Erythroblast (primary cell): ENCODE data around the gene EPHB2.

ENCODE experiments used
- GATA1 ChIP-seq: IDR thresholded peaks from 2 replicates; pipeline ENCODE4 v1.6.1; 2011; ENCODE audit warnings: low read depth, mild to moderate bottlenecking, control low read depth, low read length, moderate library complexity
- POLR2A ChIP-seq: IDR thresholded peaks from 2 replicates; pipeline ENCODE4 v1.6.1; 2011; ENCODE audit warnings: mild to moderate bottlenecking, low read length

DNA sequence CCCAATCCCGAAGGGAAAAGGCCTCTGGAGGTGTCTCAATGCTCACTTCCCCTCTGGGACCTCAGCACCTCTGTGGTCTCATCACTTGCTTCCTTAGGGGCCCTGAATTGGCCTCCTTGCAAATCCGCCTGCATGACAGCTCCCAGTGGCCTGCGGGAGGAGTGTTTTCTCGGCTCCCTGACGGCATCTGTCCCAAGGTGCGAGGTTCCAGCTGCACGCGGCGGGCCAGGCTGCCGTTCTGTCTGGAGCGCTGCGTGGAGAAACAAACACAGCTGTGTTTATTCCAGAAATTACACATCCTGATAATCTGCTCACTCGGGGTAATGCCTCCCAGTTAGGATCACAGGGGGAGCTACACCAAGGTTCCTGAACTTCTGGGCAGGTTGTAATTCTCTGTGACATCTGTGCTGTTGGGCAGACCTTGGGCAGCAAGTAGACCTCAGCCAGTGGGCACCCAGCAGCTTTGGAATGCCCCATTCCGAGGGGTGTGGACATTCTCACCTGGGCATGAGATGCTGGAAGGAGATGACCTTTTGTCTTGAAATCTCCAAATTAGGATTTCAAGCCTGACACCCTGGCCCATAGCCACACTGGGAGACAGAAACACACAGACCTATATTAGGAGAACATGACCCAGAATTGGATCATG, 18.2 kb downstream of the EPHB2 start:
- TF ChIP-seq POLR2A: no peak
- TF ChIP-seq GATA1: no peak
